ENCODE measurements around the gene POLD4.

DNA sequence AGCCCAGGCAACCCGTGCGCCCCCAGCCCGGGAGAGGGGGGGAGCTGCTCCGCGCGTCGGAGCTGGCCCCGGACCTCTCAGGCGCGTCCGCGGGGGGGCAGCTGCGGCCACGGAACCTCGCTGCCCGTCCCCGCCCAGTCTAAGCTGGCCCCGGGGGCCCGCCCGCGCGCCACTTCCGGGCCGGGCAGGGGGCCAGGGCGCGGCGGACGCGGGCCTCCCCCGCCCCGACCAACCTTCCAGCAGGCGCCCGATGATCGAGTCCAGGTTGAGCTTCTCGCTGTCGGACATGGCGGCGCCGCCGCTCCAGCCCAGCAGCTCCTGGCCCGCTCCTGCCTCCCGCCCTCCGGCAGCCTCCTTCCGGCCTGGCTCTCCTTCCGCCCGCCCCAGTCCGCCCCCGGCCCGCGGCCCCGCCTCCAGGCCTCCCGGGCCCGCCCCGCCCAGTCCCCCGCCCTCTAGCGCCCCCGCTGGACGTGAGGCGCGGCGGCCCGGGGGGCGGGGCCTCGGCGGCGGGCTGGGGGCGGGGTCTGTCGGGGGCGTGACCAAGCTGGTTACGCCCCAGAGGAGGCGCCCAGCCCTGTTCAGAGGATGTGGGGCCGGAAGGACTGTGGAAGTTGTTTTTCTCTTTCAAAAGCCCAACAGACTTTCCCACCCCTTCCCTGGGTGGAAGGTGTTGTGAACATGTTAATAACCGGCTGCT lies 48.3 kb upstream of the POLD4 start, which contains the start of gene PPP1CA:
- TF ChIP-seq CTCF (IDR thresholded peaks at IDR 0.05) (no peak), POLR2AphosphoS5 (IDR thresholded peaks at IDR 0.05; ENCODE audit: insufficient read depth in 1 of 2, low read depth in 1 of 2) (no peak)
